ENCODE data around the gene FCAMR.

Gene FCAMR

DNA sequence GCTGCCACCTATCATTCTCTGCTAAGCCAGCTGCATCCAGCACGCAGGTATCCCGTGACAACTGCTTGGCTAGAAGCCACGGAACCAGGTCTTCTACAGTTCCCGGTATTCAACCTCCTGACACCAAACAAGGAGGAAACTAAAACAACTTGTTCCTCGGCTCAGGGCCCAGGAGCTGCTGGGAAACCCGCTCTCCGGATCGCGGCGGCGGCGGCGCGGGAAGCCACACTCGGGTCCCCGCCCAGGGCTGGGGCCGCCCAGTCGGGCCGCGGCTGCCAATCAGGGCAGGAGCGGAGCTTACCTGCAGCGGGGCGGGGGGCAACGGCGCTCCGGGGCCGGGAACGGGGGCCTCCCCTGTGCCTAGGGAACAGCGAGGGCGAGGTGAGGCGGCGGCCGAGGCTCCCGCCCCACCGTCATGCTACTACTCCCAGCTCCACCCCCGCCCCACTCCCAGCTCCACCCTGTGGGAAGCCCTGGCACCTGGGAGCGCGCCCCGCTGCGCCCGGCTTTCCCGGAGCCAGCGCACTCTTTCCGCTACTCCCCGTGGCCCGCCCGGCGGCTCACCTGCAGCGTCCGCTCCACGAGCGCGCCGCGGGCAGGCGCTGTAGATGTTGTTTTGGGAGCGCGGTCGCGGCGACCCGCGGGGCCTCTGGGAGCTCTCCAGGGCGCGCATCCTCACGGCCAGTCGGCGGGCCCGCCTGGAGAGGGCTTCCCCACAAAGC lies 60.9 kb downstream of the FCAMR start:
- no peak for DNase-seq (ENCODE audit: low spot score)

DNA sequence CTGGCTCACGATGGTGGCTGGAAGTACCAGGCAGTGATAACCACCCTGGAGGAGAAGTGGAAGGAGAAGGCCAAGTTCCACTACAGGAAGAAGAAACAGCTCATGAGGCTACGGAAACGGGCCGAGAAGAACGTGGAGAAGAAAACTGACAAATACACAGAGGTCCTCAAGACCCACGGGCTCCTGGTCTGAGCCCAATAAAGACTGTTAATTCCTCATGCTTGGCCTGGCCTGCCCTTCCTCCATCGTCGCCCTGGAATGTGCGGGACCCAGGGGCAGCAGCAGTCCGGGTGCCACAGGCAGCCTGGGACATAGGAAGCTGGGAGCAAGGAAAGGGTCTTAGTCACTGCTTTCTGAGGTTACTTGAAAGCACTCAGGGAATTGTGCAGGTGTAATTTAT lies 62.2 kb downstream of the FCAMR start:
- DNase-seq (ENCODE audit: low spot score): no peak

All from kidney capillary endothelial cell (primary cell).